ENCODE data around the gene C16orf46. TPM values are rescaled to one million over a fixed set of nuclear protein-coding genes. Genes with fewer than 3 reads are reported as not detected.

Gene C16orf46
- total and polyA plus RNA-seq, 9 donors = 0.36 to 3.8 (median 0.82) TPM; not detected in 1

- H3K27ac ChIP-seq = no peak overlapping the region
- 72 to 74% (median 73%) methylated on average over 5 of the region's 5 CpGs for WGBS, 3 donors
- intact Hi-C loops (cut with DNase I) = no loop called here
- no peak overlapping the region for H3K4me3 ChIP-seq
- H3K36me3 ChIP-seq = no peaks in the 10 kb centered on the region
- no peak for TF ChIP-seq POLR2A (IDR thresholded peaks at IDR 0.05)
- TF ChIP-seq CTCF (IDR thresholded peaks at IDR 0.05) = no peak
- no peak for TF ChIP-seq EP300 (IDR thresholded peaks at IDR 0.05)
- no peaks in the 10 kb centered on the region for H3K9me3 ChIP-seq
- no peak for DNase-seq
- H3K27me3 ChIP-seq = no peaks in the 10 kb centered on the region
- H3K4me1 ChIP-seq (ENCODE audit: insufficient read depth) = no peaks in the 10 kb centered on the region
Measured at GRCh38 chr16:81073560-81074330, 3.3 kb downstream of the C16orf46 start.

- WGBS, 3 donors = 76 to 88% (median 83%) methylated on average over 4 of the region's 4 CpGs
- intact Hi-C loops (cut with DNase I) = no loop called here
- H3K4me1 ChIP-seq (ENCODE audit: insufficient read depth) = no peaks in the 10 kb centered on the region
Measured at GRCh38 chr16:81071805-81072204, 5.2 kb downstream of the C16orf46 start.

GRCh38 chr16:81070979-81071378 lies 6.1 kb downstream of the C16orf46 start:
- no peaks in the 10 kb centered on the region for H3K36me3 ChIP-seq
- intact Hi-C loops (cut with DNase I) = no loop called here

More at GRCh38 chr16:81071805-81072204, 5.2 kb downstream of the C16orf46 start:
- Histone ChIP-seq H3K27me3 (no peaks in the 10 kb centered on the region), H3K36me3 (no peaks in the 10 kb centered on the region), H3K4me3 (no peak overlapping the region), H3K27ac (no peak overlapping the region), H3K9me3 (no peaks in the 10 kb centered on the region)
- no peak for DNase-seq
- TF ChIP-seq POLR2A (IDR thresholded peaks at IDR 0.05) (no peak), CTCF (IDR thresholded peaks at IDR 0.05) (no peak), EP300 (IDR thresholded peaks at IDR 0.05) (no peak)

GRCh38 chr16:81069063-81069462 lies 8.0 kb downstream of the C16orf46 start:
- no peaks in the 10 kb centered on the region for H3K9me3 ChIP-seq
- H3K36me3 ChIP-seq = no peaks in the 10 kb centered on the region
- DNase-seq = no peak
- TF ChIP-seq EP300 (IDR thresholded peaks at IDR 0.05) = no peak
- no peak for TF ChIP-seq POLR2A (IDR thresholded peaks at IDR 0.05)
- TF ChIP-seq CTCF (IDR thresholded peaks at IDR 0.05) = no peak
- H3K4me3 ChIP-seq = no peak overlapping the region
- WGBS, 3 donors = 89 to 96% (median 95%) methylated on average over 4 of the region's 4 CpGs
- H3K27ac ChIP-seq = no peak overlapping the region
- intact Hi-C loops (cut with DNase I) = no loop called here
- no peaks in the 10 kb centered on the region for H3K4me1 ChIP-seq (ENCODE audit: insufficient read depth)
- no peaks in the 10 kb centered on the region for H3K27me3 ChIP-seq

More at GRCh38 chr16:81070979-81071378, 6.1 kb downstream of the C16orf46 start:
- H3K4me3 ChIP-seq = no peak overlapping the region
- H3K27me3 ChIP-seq = no peaks in the 10 kb centered on the region
- TF ChIP-seq POLR2A (IDR thresholded peaks at IDR 0.05) = no peak
- TF ChIP-seq EP300 (IDR thresholded peaks at IDR 0.05) = no peak
- TF ChIP-seq CTCF (IDR thresholded peaks at IDR 0.05) = no peak
- H3K27ac ChIP-seq = no peak overlapping the region
- no peaks in the 10 kb centered on the region for H3K4me1 ChIP-seq (ENCODE audit: insufficient read depth)
- no peak for DNase-seq
- H3K9me3 ChIP-seq = no peaks in the 10 kb centered on the region
- 75 to 80% (median 78%) methylated on average over 8 of the region's 8 CpGs for WGBS, 3 donors

Measured in ovary (tissue), 9 donors.